Myocyte (in vitro differentiated cells): Measurements from ENCODE around the gene TNFRSF19. TPM values are rescaled to one million over a fixed set of nuclear protein-coding genes. Genes with fewer than 3 reads are reported as not detected.
"Not testable (repeated sequence)": the region's sequence is repeated elsewhere in the genome, so short reads cannot be mapped to it uniquely, and the experiment has no call there.

Experiments
- DNase-seq: peaks from one replicate; pipeline ENCODE4 v3.0.0-alpha.2; 2012; ENCODE audit warnings: low read depth
- polyA plus RNA-seq: library from polyadenylated mRNA; unstranded; fragments of >200 nt; gene quantifications from one replicate; pipeline ENCODE4 v1.2.1, GENCODE V29; 2012; ENCODE audit warnings: missing spikeins
- total RNA-seq: library from RNA; depleted of rRNA; stranded (reverse); fragments of >200 nt; gene quantifications from 2 replicates; pipeline ENCODE4 v1.2.3, GENCODE V29; 2014

TNFRSF19 gene
- total RNA-seq = 22.7 and 30.5 TPM in 2 replicates
- polyA plus RNA-seq = 5.3 TPM

DNA sequence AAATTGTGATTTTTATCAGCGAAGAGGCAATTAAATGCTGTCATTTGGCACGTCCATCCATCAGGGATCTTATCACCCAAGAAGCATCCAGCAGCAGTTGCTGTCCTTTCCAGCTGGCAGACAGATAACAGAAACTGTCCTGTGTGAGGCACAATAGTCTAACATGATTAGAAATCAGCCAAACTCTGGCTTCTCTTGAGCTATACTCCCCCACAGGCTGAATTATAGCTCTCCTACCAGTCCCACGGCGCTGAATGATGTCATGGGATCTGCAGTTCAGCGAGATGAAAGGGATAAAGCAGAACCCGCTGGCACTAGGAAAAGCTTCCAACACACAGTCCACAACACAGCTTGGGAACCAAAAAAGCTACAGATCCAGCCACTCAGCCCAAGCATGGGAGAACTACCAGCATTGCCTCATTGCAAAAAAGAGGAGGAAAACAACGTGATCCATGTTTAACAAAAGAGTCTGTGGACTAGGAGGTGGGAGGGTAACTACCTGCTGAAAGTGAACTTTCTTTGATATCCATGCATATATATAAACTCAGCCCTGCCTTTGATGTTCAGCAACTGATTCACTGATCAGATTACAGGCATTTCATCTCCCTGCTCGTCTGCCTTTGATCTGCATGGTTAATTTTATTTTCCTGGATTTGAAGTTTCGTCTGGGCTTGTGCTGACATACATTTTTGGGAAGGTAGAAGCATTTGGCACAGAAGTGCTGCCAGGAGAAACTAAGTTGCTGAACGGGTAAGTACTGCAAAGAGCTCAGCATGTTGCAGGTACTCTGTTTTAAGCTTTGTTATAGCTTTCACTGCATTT is at the start of gene TNFRSF19:
Gene TNFRSF19 (plus strand): TSS at position 314 of the 822 bp plus-strand sequence. CDS start 19,772 bp downstream, outside the sequence.
- DNase-seq = peak; percentile 74

- DNase-seq = not testable (repeated sequence)
Observed at GRCh38 chr13:23529926-23530325, 40.3 kb upstream of the TNFRSF19 start.

- DNase-seq = no peak
Observed at GRCh38 chr13:23531446-23531845, 38.8 kb upstream of the TNFRSF19 start.

DNA sequence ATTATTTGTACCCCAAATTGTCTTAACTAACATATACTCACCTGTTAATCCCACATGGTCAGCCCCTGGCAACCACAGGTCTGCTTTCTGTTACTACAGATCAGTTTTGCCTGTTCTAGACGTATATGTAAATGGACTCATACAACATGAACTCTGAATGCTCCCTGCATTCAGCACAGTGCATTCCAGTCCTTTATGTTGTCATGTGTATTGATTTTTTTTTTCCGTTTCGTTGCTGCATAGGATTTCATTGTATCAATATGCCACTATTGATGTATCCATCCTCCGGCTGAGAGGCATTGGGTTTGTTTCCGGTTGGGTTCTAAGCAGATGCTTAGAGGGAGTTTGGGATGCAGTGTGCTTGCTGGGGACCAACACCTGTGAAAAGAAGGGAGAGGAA is 36.1 kb upstream of the TNFRSF19 start:
- no peak for DNase-seq

GRCh38 chr13:23541221-23541824 is 28.9 kb upstream of the TNFRSF19 start:
- no peak for DNase-seq

- DNase-seq = no peak
Observed at GRCh38 chr13:23544668-23545067, 25.5 kb upstream of the TNFRSF19 start.

- DNase-seq = peak; percentile 57
Observed at GRCh38 chr13:23547000-23547590, 23.1 kb upstream of the TNFRSF19 start.

DNA sequence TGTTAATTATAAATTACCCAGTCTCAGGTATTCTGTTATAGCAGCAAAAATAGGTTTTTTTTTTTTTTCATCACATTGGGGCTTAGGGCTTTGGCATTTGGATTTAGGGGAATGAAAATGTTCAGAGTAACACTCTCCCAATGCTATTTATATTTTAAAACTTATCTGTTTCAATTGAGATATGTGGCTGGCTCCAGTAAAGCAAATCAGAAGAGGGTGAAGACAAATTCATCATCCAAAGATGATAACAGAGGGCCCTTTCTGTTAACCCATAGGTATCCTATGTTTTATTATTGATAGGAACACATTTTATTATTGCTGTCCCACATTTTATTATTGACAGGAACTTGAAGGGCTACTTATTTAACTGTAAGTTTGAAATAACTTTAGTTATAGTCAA is 20.5 kb upstream of the TNFRSF19 start:
- DNase-seq = no peak

GRCh38 chr13:23550163-23550562 is 20.0 kb upstream of the TNFRSF19 start:
- no peak for DNase-seq

GRCh38 chr13:23551213-23552008 is 18.8 kb upstream of the TNFRSF19 start:
- no peak for DNase-seq

- no peak for DNase-seq
Observed at GRCh38 chr13:23552171-23552570, 18.0 kb upstream of the TNFRSF19 start.

DNA sequence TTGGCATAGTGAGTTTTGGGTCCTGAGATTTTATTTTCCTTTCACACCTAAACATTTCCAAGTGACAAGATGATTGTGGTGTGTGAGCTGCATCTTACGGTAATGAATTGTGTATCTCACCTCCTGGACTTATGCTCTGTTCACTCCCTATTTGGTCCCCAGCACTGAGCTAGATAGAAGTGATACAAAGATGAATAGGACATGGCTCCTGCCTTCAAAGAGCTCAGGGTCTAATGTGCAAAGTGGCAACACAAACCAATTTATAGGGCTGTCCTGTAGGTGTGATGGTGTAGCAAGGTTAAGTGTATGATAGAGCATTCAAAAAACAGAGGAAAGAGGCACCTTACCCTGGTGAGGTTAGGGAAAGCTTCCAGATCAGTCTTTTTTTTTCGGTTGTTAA is 17.6 kb upstream of the TNFRSF19 start:
- DNase-seq = no peak

DNA sequence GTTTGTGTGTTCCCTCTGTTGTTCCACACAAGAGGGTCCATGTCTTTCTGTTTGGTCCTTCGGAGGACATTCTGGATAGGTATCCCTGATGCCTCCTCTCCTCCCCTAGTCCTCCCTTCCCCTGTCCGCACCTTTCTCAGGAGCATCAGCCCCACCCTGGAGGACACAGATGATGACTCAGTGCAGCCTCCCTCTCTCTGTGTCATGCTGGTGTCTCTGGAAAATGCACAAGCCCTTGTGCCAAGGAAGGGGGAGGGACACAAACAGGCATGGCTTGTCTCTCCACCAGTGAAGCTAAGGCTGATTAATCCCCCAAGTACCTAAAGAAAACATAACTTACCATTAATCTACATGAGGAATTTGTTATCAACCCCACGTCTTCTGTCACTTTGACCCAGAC is 16.2 kb upstream of the TNFRSF19 start:
- DNase-seq = no peak

- DNase-seq = no peak
Observed at GRCh38 chr13:23557043-23557442, 13.2 kb upstream of the TNFRSF19 start.

GRCh38 chr13:23557733-23558132 is 12.5 kb upstream of the TNFRSF19 start:
- no peak for DNase-seq

DNA sequence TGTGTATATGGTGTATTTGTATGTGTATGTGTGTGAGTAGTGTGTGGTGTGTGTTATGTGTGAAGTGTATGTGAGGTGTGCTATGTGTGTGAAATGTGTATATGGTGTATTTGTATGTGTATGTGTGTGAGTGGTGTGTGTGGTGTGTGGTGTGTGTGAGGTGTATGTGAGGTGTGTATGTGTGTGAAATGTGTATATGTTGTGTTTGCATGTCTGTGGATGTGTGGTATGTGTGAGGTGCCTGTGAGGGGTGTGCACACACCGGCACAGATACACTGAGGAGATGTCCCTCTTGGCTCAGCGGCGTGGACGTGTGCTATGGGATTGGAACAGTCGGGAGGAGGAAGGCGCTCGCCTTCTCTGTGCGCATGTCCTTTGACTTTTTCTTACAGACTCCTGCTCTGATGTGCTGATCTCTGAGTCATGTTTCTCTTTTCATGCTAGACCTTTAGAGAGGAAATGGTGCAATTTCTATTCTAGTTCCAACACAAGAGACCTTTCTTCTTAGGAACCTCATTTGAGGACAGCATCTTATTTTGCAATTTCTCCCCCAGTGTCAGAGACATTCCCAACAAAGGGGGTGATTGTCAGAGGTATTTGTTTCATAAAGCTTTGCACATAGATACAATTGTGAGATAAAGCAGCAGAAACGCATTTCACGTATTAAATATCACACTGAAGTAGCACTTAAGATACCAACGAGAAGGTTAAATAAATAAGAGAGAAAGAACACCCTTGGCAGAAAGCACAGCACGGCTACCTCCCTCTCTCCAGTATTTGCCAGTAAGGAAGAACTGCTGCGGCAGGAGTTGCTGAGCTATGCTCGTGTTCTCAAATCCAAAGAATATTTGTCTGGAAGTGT is 11.3 kb upstream of the TNFRSF19 start:
- DNase-seq = peak; percentile 86

DNA sequence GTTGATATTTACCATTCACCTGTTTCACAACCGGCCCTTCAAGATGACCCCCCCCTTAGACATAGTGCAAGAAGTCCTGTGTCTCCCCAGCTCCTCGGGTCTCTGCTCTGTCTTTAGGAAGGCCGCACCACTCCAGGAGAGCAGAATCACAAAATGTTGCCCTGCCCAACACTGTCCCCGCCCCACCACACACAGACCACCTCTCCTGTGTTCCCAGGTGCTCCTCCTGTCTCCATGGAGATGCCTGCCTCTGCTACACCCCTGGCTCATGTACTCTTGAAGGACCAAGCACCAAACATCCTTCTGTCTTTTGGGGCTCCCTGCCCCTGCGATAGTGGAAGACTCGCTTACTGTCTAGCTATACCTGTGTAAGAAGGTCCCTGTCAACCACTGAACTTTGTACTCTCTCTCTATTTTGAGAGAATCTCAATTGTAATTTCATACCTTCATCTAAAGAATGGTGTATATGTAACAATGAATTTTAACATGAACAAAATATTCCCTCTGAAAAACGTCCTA is 9.6 kb upstream of the TNFRSF19 start:
- DNase-seq = no peak

- no peak for DNase-seq
Observed at GRCh38 chr13:23561261-23561660, 9.0 kb upstream of the TNFRSF19 start.

DNA sequence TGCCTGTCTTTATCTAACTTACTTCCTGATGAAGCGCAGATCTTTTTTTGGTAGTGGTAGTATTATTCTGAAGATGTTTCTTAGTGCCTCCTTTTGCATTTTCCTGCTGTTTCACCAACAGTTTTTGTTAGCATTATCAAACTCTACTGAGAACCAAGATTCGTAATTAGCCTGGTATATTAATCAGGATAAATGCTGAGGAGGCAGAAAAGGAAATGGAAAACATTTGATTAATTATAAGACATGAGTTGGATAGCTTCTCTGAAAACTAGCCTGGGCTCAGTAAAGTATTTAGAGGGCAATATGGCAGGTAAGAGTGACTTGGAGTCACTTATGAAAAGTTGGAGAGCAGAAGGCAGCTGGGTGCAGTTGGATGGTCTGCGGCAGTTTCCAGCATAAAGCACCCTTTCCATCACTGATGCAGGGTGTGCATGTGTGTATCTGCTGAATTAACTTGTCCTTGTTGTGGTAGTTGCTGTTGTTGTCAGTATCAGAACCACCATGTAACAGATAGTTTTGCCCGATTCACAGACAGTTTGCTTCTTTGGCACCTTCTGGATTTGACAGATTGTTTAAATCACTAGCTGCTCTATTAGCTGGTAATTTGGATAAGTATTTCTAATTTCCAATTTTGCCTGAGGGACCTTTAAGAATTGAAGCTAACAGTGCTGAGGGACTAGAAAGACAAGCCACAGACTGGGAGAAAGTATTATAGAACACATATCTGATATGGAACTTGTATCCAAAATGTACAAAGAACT is 6.9 kb upstream of the TNFRSF19 start:
- no peak for DNase-seq
